ENCODE results near the gene PIGO. TPM values are rescaled to one million over a fixed set of nuclear protein-coding genes. Genes with fewer than 3 reads are reported as not detected.

The PIGO gene
- total RNA-seq, 1 experiment from 2014 or later = 23.7 TPM

- DNase-seq (ENCODE audit: low read depth) = peak; percentile 85
These were observed 24.5 kb downstream of the PIGO start for GRCh38 chr9:35071814-35072460.

- no peak for DNase-seq (ENCODE audit: low read depth)
These were observed 25.3 kb downstream of the PIGO start for GRCh38 chr9:35070823-35071813.

GRCh38 chr9:35069020-35069419, 27.4 kb downstream of the PIGO start:
- DNase-seq (ENCODE audit: low read depth) = no peak

- no peak for DNase-seq (ENCODE audit: low read depth)
These were observed 29.3 kb downstream of the PIGO start for GRCh38 chr9:35067056-35067455.

GRCh38 chr9:35060548-35061207, 35.7 kb downstream of the PIGO start:
- no peak for DNase-seq (ENCODE audit: low read depth)

- no peak for DNase-seq (ENCODE audit: low read depth)
These were observed 37.0 kb downstream of the PIGO start for GRCh38 chr9:35059438-35059837.

GRCh38 chr9:35057271-35057620, 39.1 kb downstream of the PIGO start:
- no peak for DNase-seq (ENCODE audit: low read depth)

- no peak for DNase-seq (ENCODE audit: low read depth)
These were observed 39.7 kb downstream of the PIGO start for GRCh38 chr9:35056571-35057270.

- DNase-seq (ENCODE audit: low read depth) = no peak
These were observed 41.3 kb downstream of the PIGO start for GRCh38 chr9:35054871-35055644.

- DNase-seq (ENCODE audit: low read depth) = no peak
These were observed 42.1 kb downstream of the PIGO start for GRCh38 chr9:35054185-35054835.

GRCh38 chr9:35051069-35051967, 45.1 kb downstream of the PIGO start:
- DNase-seq (ENCODE audit: low read depth) = peak; percentile 58

- DNase-seq (ENCODE audit: low read depth) = no peak
These were observed 47.9 kb downstream of the PIGO start for GRCh38 chr9:35048511-35048910.

- DNase-seq (ENCODE audit: low read depth) = no peak
These were observed 52.3 kb downstream of the PIGO start for GRCh38 chr9:35044071-35044470.

GRCh38 chr9:35042891-35043545, 53.4 kb downstream of the PIGO start:
- DNase-seq (ENCODE audit: low read depth) = no peak

GRCh38 chr9:35042081-35042604, 54.2 kb downstream of the PIGO start:
- peak; percentile 50 for DNase-seq (ENCODE audit: low read depth)

Measured in LHCN-M2 (cell line).